Motor neuron (in vitro differentiated cells): Measurements from ENCODE around the gene KLHL18. TPM values are rescaled to one million over a fixed set of nuclear protein-coding genes. Genes with fewer than 3 reads are reported as not detected.
"Not testable (repeated sequence)": the region's sequence is repeated elsewhere in the genome, so short reads cannot be mapped to it uniquely, and the experiment has no call there.

Source experiments
- ATAC-seq, 8 experiments: fragments of 200-7000 bp; cut with Tn5 transposase; replicated peaks in 6 of 8; 2 replicates each; pipeline ENCODE4 v1.8.0; 2021; ENCODE audit warnings: mild to moderate bottlenecking in 8 of 8, moderate library complexity in 8 of 8
- H3K27ac ChIP-seq, 2 donors: fragments of 250-450 bp; sonication (Bioruptor Pico); 2 replicates each; pipeline ENCODE4 v1.9.0; 2021; ENCODE audit warnings: antibody characterized with exemption in 2 of 2, mild to moderate bottlenecking in 2 of 2, moderate library complexity in 1 of 2
- H3K4me1 ChIP-seq, 2 donors: fragments of 250-450 bp; sonication (Bioruptor Pico); replicated peaks in 1 of 2; 2 replicates each; pipeline ENCODE4 v1.6.1; 2021; ENCODE audit warnings: antibody characterized with exemption in 2 of 2, mild to moderate bottlenecking in 2 of 2, moderate library complexity in 1 of 2
- H3K4me3 ChIP-seq, 5 donors: fragments of 250-450 bp; sonication (Bioruptor Pico); 2 replicates each; pipeline ENCODE4 v1.9.0; 2021; ENCODE audit warnings: antibody characterized with exemption in 5 of 5, mild to moderate bottlenecking in 5 of 5, moderate library complexity in 4 of 5
- WGBS, 10 experiments: fragments of 450-650 bp; shearing (Covaris generic); methylation state at CpG; one replicate each; pipeline ENCODE4 v1.0.0; 2022; 5-methylcytosine and 5-hydroxymethylcytosine counted together
- in situ Hi-C, 9 experiments: fragments of 400-800 bp; cut with MboI; loops; one replicate each; pipeline ENCODE4 v1.15.0; 2021; ENCODE audit warnings: low sequenced_read_pairs in 9 of 9, low pct_unique_long_range_greater_than_20kb in 2 of 9; ENCODE audit not compliant: unreplicated experiment in 9 of 9
- total RNA-seq, 8 experiments: library from RNA; unstranded; fragments of 300-600 nt; gene quantifications; 2 replicates each; pipeline versions ENCODE4 v1.2.3 to v1.2.4, GENCODE V29; 2022

Gene KLHL18
- 10 to 100 TPM; 13.9 to 30.7 (median 18.1) TPM for total RNA-seq

DNA sequence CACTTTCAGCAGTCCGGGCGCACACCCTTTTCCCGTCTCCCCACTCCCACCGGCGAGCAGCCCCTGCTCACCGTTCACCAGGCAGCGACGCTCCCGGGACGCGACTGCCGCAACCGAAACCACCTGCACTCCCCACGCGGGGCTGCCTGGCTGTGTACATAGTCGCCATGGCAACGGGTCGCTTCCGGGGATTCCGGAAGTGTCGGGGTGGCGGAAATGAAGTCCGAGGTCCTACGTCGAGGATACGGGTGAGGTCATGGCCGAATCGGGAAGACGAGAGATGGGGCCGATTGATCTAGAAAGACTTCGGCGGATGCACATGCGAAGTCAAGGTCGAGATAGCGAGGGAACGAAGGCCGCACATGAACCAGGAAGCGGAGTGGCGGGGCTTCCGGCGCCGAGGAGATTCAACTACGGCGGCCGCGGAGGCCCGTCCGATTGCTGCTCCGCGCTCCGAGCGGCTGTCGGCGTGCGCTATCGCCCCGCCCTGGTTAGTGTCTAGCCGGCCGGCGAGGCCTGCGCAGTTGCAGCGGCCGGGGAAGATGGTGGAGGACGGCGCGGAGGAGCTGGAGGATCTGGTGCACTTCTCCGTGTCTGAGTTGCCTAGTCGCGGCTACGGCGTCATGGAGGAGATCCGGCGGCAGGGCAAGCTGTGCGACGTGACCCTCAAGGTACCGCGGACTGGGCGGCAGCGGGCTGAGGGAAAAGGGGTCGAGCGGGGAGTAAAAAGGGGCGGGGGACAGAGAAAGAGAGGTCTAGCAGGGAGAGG, at the start of gene KLHL18, which contains the start of gene KIF9:
Gene KLHL18 (plus strand): TSS at position 521 of the 769 bp plus-strand sequence. CDS start 22 bp downstream, at position 543.
Gene KIF9 (minus strand): TSS at position 376 of the 769 bp plus-strand sequence. CDS start 5,425 bp downstream, outside the sequence.
- in situ Hi-C loops: no loop called here
- WGBS, 10 experiments: 0 to 10% (median 1%) methylated on average over 2 to 53 of the region's 82 CpGs; no CpG with 5 or more reads in 2 of the 10 experiments
- peak within 1 kb of the TSS; percentile 94 to 98 for H3K27ac ChIP-seq
- ATAC-seq: peak; percentile 81 to 94 (median 92)
- H3K4me1 ChIP-seq: peaks cover 5 to 7% of the 10 kb centered on the region in 2 donors
- peak within 1 kb of the TSS; percentile 51 to 89 (median 59) for H3K4me3 ChIP-seq

DNA sequence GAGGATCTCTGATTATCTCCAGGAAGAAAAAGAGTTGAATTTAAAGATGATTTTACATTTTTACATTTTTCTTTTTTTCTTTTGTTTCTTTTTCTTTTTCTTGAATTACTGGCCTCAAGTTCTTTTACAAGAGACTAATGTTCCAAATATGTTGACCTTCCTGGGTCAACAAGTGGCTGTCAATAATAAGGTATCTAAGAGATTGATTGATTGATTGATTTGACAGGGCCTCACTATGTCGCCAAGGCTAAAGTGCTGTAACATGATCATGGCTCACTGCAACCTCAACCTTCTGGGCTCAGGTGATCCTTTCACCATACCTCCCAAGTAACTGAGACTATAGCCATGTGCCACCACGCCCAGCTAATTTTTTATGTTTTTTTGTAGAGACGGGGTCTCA, 44.7 kb upstream of the KLHL18 start:
- Histone ChIP-seq H3K27ac (no peak overlapping the region), H3K4me3 (no peak overlapping the region), H3K4me1 (no peaks in the 10 kb centered on the region)
- in situ Hi-C loops: no loop called here
- ATAC-seq: no peak
- 70 to 100% (median 100%) methylated on average over 1 to 3 of the region's 3 CpGs; no CpG with 5 or more reads in 1 of the 10 experiments for WGBS, 10 experiments

DNA sequence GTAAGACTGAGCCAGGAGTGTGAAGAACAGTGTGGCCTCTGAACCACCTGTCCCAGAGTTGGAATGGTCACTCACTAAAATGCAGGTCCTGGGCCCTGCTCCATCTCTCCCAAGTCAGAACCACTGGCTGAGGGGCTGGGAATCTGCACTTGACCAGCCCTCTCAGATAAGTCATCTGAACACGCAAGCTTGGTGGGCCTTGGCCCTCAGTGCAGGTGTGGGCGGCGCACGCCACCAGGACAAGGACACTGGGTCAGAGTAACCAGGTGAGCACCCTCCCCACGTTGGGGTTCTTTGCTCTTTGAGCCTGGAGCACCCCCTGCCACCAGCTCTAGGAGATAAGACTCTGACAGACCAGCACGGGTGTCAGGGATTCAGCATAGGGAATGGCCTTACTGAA, 42.8 kb upstream of the KLHL18 start:
- no peak overlapping the region for H3K27ac ChIP-seq
- WGBS, 10 experiments: 71 to 100% (median 87%) methylated on average over 3 to 4 of the region's 6 CpGs; no CpG with 5 or more reads in 7 of the 10 experiments
- ATAC-seq: no peak
- H3K4me1 ChIP-seq: no peaks in the 10 kb centered on the region
- in situ Hi-C loops: no loop called here
- no peak overlapping the region for H3K4me3 ChIP-seq

DNA sequence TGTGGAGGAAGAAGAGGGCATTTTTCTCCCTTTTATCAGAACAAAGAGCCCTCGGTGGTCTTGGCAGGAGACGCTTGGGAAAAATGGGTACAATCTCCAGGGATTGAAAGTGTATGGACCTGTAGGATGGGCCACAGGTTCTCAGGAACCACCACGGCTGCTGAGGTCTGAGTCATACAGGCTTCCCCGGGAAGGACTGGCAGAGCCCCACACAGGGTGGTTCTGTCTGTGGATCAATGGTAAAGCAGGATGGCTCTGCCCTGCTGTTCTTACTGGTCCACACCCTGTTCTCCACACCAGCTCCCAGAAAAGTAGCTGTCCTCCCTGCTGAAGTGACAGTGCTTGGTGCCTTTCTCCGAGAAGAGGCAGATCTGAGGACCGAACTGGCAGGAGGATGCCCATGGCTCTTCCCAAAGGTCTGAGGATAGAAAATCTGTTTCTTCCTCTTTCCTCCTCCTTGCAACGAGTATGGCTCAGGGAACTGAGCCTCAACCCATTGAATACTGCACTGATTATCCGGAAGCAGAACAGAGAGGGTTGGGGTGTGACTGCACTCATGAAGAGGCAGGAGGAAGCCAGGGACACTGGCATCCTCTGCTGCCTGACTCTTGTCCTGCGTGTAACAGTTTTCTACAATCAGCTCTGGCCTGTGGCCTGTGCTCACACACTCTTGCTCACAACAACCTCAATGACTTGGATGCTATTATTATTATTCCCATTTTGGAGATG, 39.2 kb upstream of the KLHL18 start:
- 30 to 91% (median 76%) methylated on average over 1 to 7 of the region's 9 CpGs; no CpG with 5 or more reads in 4 of the 10 experiments for WGBS, 10 experiments
- peak in 4 of 8 experiments; percentile 12 to 77 (median 44) for ATAC-seq
- in situ Hi-C loops: no loop called here
- H3K4me3 ChIP-seq: no peak overlapping the region
- no peaks in the 10 kb centered on the region for H3K4me1 ChIP-seq
- H3K27ac ChIP-seq: no peak overlapping the region

DNA sequence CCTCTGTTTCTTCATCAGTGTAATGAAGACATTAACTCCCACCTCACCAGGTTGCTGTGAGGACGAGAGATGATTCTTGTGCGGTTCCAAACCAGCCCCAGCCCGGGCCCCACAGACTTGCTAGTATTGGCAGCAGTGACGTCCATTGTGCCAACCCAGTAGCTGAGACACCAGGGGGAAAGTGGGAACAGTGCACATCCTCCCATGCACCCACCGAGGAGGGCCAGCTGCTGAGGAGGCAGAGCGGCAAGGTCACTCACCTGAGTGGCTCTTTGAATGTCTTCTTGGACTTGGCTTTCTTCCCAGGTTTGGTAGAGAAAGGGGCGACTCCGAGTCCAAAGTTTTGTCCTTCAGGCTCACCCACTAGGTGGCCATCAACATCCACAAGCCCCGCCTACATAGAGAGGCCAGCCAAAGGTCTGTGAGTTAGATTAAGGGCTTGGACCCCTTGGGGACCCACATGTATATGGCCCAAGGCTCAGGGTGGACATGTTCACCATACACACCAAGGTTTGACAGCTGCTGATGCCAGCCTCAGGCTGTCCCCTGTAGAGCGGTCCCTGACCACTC, 38.1 kb upstream of the KLHL18 start:
- WGBS, 10 experiments: 70 to 100% (median 82%) methylated on average over 1 to 3 of the region's 10 CpGs; no CpG with 5 or more reads in 4 of the 10 experiments
- no peaks in the 10 kb centered on the region for H3K4me1 ChIP-seq
- ATAC-seq: no peak
- no peak overlapping the region for H3K4me3 ChIP-seq
- in situ Hi-C loops: no loop called here
- H3K27ac ChIP-seq: no peak overlapping the region

DNA sequence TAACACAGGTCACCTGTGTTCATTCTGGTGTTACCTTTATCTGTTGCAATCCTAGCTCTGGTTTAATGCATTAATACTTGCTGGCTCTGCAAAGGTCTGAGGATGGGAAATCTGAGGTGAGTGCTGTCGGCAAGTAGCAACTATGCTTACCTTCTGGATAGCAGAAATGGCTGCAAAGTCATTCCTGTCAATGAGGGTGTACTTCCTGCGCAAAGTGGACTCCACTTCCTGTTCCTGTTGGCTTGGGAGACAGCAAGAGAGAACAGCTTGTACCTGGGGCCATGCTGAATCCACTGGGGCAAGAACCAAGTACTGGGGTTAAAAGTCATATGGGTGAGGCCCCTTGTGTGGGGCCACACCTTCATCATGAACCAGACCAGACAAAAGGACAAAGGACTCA, 37.5 kb upstream of the KLHL18 start:
- no peaks in the 10 kb centered on the region for H3K4me1 ChIP-seq
- WGBS, 10 experiments: 63 to 100% (median 100%) methylated on average over 1 to 2 of the region's 2 CpGs; no CpG with 5 or more reads in 3 of the 10 experiments
- in situ Hi-C loops: no loop called here
- H3K27ac ChIP-seq: no peak overlapping the region
- ATAC-seq: no peak
- H3K4me3 ChIP-seq: no peak overlapping the region

DNA sequence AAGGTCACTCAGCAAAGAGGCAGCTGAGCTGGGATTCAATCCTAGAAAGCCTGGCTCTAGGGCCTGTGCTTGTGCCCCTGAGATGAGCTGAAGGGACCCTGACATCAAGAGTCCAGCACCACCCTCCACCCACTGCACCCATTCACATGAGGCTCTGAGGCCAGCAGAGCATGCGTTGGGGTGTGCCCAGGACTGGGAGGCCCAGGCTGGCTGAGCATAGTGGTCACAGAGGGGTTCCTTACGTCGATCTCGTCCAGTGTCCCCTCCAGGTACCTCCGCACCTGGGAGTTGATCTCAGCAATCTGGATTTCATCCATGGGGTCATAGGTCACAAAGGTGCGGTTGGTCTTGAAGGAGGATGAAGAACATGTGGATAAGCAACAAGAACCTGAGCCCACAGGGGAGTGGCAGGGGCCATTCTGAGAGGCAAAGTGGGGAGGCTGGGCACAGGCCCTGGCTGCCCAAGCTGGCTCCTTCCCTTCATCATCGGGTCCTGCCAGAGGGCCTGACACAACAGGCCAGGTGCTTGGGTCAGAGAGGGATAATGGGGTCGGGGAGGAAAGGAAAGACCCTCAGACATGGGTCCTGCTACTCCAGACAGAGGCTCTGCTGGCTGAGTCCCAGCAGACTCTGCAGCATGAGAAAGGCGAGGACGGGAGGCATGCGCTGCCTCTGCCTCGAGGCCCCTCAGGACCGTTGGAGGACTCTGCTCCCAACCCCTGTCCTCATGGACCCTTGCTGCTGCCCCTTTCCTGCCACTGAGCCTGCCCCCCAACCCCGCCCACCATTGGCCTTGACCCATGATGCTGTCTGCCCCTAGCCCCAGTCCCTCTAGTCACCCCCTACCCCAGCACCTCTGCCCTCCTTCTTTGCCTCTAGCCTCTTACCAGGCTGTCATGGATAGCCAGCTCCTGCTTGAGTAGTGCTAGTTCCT, 35.3 kb upstream of the KLHL18 start:
- no peaks in the 10 kb centered on the region for H3K4me1 ChIP-seq
- H3K27ac ChIP-seq: no peak overlapping the region
- ATAC-seq: no peak
- 17 to 93% (median 81%) methylated on average over 1 to 5 of the region's 14 CpGs; no CpG with 5 or more reads in 4 of the 10 experiments for WGBS, 10 experiments
- in situ Hi-C loops: no loop called here
- H3K4me3 ChIP-seq: no peak overlapping the region

DNA sequence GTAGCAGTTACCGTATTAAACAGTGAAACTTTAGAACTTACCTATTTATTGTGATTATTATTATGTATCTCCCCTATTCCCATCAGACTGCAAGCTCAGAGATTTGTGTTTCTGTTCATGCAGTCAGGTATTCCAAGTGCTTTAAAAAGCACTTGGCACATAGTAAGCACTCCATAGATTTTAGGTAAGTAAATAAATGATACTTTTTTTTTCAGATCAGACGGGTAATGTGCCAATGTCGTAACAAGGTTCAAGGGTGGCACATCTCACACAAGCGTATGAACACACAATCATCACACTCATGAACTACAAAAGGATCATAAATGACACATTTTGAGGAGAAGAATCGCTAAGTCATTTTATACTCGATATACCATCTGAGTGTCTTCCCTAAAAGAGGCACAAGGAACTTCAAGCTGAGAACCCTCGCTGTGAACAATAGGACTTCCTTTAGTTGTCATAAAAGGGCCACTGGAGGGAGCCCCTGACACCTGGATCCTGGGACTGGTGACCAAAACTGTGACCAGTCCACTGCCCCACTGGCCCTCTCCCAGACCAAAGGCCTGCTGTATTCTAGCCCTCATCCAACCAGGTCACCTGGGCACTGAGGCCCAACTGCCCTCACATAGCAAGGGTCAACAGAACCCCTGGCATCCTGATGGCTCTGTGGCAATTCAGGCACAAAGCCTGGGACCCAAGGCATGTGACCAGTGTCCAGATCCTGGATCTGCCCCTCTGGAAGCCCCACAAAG, 32.3 kb upstream of the KLHL18 start:
- 67 to 100% (median 84%) methylated on average over 1 to 7 of the region's 7 CpGs for WGBS, 10 experiments
- peak in 4 of 8 experiments; percentile 19 to 80 (median 75) for ATAC-seq
- Histone ChIP-seq H3K4me3 (no peak overlapping the region), H3K27ac (no peak overlapping the region), H3K4me1 (no peaks in the 10 kb centered on the region)
- in situ Hi-C loops: no loop called here

DNA sequence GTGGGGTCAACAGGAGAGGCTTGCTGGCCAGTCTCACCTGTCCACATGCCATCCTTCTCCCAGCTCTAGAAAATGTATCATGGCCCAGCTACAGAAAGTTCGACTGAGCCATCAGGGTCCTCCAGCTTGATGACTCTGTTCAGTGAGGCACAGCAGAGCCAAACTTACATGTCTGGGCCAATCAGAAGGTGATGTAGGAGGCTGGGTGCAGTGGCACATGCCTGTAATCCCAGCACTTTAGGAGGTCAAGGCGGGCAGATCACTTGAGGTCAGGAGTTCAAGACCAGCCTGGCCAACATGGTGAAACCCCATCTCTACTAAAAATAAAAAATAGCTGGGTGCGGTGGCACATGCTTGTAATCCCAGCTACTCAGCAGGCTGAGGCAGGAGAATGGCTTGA, 31.7 kb upstream of the KLHL18 start:
- 0 to 100% (median 83%) methylated on average over 1 to 2 of the region's 3 CpGs; no CpG with 5 or more reads in 3 of the 10 experiments for WGBS, 10 experiments
- in situ Hi-C loops, H3K4me3 ChIP-seq, H3K4me1 ChIP-seq, H3K27ac ChIP-seq, ATAC-seq: not testable (repeated sequence)

DNA sequence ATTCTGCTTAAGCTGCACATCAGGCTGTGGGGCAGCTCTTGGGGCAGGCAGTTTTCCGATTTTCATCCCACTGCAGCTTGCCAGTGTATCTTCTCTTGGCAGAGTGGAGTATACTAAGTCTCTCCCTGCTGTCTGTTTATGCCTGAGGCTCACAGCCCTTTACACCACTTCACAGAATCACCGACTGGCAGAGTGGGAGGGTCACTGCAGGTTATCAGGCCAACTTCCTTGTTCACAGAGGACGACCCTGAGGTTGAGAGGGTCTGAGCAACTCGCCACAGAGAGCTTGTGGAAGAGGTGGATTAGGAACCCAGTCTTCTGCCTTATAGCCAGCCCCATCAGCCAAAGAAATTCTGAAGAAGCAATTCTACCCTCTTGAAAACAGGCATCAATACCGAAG, 31.1 kb upstream of the KLHL18 start:
- WGBS, 10 experiments: 10 to 100% (median 70%) methylated on average over 1 to 4 of the region's 5 CpGs
- ATAC-seq: no peak
- Histone ChIP-seq H3K4me1 (no peaks in the 10 kb centered on the region), H3K27ac (no peak overlapping the region), H3K4me3 (no peak overlapping the region)
- in situ Hi-C loops: no loop called here

DNA sequence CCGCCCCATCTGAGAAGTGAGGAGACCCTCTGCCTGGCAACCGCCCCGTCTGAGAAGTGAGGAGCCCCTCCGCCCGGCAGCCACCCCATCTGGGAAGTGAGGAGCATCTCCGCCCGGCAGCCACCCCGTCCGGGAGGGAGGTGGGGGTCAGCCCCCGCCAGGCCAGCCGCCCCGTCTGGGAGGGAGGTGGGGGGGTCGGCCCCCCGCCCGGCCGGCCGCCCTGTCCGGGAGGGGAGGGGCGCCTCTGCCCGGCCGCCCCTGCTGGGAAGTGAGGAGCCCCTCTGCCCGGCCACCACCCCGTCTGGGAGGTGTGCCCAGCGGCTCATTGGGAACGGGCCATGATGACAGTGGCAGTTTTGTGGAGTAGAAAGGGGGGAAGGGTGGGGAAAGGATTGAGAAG, 26.4 kb upstream of the KLHL18 start:
- WGBS, 10 experiments: no CpG with 5 or more reads among the region's 25 CpGs
- H3K4me1 ChIP-seq, ATAC-seq, H3K27ac ChIP-seq, H3K4me3 ChIP-seq, in situ Hi-C loops: not testable (repeated sequence)

DNA sequence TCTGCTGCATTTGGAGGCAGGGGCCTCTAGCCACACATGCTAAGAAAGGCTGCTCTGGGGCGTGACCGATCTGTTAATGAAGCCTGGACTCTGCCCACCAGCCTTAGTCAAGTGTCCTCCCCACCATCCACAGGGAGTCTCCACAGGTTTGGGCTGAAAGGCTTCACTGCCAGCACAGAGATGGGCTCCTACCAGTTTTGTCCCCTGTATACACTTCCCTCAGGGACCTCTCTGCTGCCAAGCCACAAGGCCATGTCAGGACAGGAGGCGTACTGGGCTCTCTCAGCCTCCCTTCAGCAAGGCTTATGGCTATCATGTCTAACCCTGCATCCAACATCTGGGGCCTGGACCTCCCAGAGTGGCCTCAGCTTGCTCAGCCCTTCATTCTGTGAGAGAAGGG, 23.6 kb upstream of the KLHL18 start:
- WGBS, 10 experiments: 93% methylated on average over 3 of the region's 3 CpGs; no CpG with 5 or more reads in 9 of the 10 experiments
- in situ Hi-C loops: no loop called here
- H3K4me3 ChIP-seq: no peak overlapping the region
- H3K4me1 ChIP-seq: no peaks in the 10 kb centered on the region
- no peak for ATAC-seq
- H3K27ac ChIP-seq: no peak overlapping the region
